Right cardiac atrium (tissue), 5 donors: ENCODE results near the gene NEK2. TPM values are rescaled to one million over a fixed set of nuclear protein-coding genes. Genes with fewer than 3 reads are reported as not detected.
A peak's percentile ranks its signal among the peaks of the same experiment; 100 is the strongest.

Experiments
- ATAC-seq, 2 donors: fragments of 200-7000 bp; cut with Tn5 transposase; one replicate each; pipeline versions ENCODE4 v1.8.0 to v1.9.1; 2020; ENCODE audit warnings: moderate library complexity in 2 of 2, mild to moderate bottlenecking in 1 of 2
- DNase-seq, 3 donors: peaks; one replicate each; pipeline ENCODE4 v3.0.0-alpha.2; 2020
- H3K27ac ChIP-seq: one replicate; pipeline ENCODE4 v1.5.1; 2013; ENCODE audit warnings: mild to moderate bottlenecking, low read length, control low read depth, moderate library complexity
- H3K27me3 ChIP-seq: one replicate; pipeline ENCODE4 v1.6.1; 2013; ENCODE audit not compliant: control insufficient read depth, insufficient read depth
- H3K4me1 ChIP-seq: one replicate; pipeline ENCODE4 v1.6.1; 2013; ENCODE audit warnings: low read length; ENCODE audit not compliant: control insufficient read depth, insufficient read depth
- H3K4me3 ChIP-seq: one replicate; pipeline ENCODE4 v1.5.1; 2013; ENCODE audit warnings: low read length, control low read depth
- H3K9me3 ChIP-seq: one replicate; pipeline ENCODE4 v1.6.1; 2013; ENCODE audit warnings: low read length; ENCODE audit not compliant: control insufficient read depth
- WGBS: extraction: QIAGEN DNeasy Blood & Tissue Kit; methylation state at CpG from one replicate; pipeline ENCODE4 v1.1.7; 2013; 5-methylcytosine and 5-hydroxymethylcytosine counted together
- intact Hi-C, 4 donors: fragments of 100-400 bp; cut with DNase I; formaldehyde crosslinking; loops; one replicate each; pipeline versions ENCODE4 v1.11.0 to v1.14.0; 2022 to 2023
- polyA plus RNA-seq: library from polyadenylated mRNA; stranded (reverse); fragments of 200-250 nt; gene quantifications from one replicate; pipeline ENCODE4 v1.2.3, GENCODE V29; 2013
- total RNA-seq, 4 donors: library from RNA; stranded (reverse); fragmentation: NEBNext Ultra II Directional; extraction: Animal tissue kit (Norgen Biotek cat#: 25700); gene quantifications; one replicate each; pipeline ENCODE4 v1.2.1, GENCODE V29; 2021
- donor health status: healthy with polysubstance abuse.
- donor health status: DM: no; HTN: yes; CAD: no.
- donor health status: DM: no; HTN: no; CAD: no.
- donor health status: DM: no; HTN: yes; CAD: no; lungs with severe emphysema.
- donor health status: DM: yes; HTN: yes; CAD: no.

NEK2 gene
- total and polyA plus RNA-seq, 5 donors: 0.25 to 0.80 (median 0.44) TPM; not detected in 2

GRCh38 chr1:211708926-211709325 is 33.5 kb upstream of the NEK2 start:
- no peak for ATAC-seq
- Histone ChIP-seq H3K27me3 (no peaks in the 10 kb centered on the region), H3K27ac (no peak overlapping the region), H3K4me3 (no peak overlapping the region), H3K9me3 (no peaks in the 10 kb centered on the region), H3K4me1 (no peaks in the 10 kb centered on the region)
- intact Hi-C loops: loop anchor here in 1 of 4 donors (10.0 kb wide), 1 partner anchor 126 kb away; the partner anchor contains the start of gene LPGAT1
- no peak for DNase-seq
- 74% methylated on average over 4 of the region's 4 CpGs for WGBS

GRCh38 chr1:211708006-211708405 is 32.6 kb upstream of the NEK2 start:
- Histone ChIP-seq H3K27ac (no peak overlapping the region), H3K4me1 (no peaks in the 10 kb centered on the region), H3K4me3 (no peak overlapping the region), H3K27me3 (no peaks in the 10 kb centered on the region), H3K9me3 (no peaks in the 10 kb centered on the region)
- 87% methylated on average over 6 of the region's 6 CpGs for WGBS
- no peak for DNase-seq
- intact Hi-C loops: loop anchor here in 1 of 4 donors (10.0 kb wide), 1 partner anchor 127 kb away; the partner anchor contains the start of gene LPGAT1
- no peak for ATAC-seq

GRCh38 chr1:211705467-211706091 is 30.2 kb upstream of the NEK2 start:
- WGBS: 54% methylated on average over 6 of the region's 6 CpGs
- Histone ChIP-seq H3K4me3 (no peak overlapping the region), H3K27me3 (no peaks in the 10 kb centered on the region), H3K27ac (no peak overlapping the region), H3K9me3 (no peaks in the 10 kb centered on the region), H3K4me1 (no peaks in the 10 kb centered on the region)
- intact Hi-C loops: loop anchor here in 1 of 4 donors (10.0 kb wide), 1 partner anchor 129 kb away; the partner anchor contains the start of gene LPGAT1
- ATAC-seq (peak in 1 of 2 donors; percentile 33), DNase-seq (no peak)

- no peaks in the 10 kb centered on the region for H3K27me3 ChIP-seq
- intact Hi-C loops: loop anchor here in 1 of 4 donors (10.0 kb wide), 1 partner anchor 130 kb away; the partner anchor contains the start of gene LPGAT1
- no peak overlapping the region for H3K4me3 ChIP-seq
- 78% methylated on average over 3 of the region's 3 CpGs for WGBS
- H3K9me3 ChIP-seq: no peaks in the 10 kb centered on the region
- H3K4me1 ChIP-seq: no peaks in the 10 kb centered on the region
- no peak for DNase-seq
- no peak for ATAC-seq
- H3K27ac ChIP-seq: no peak overlapping the region
These were observed 29.1 kb upstream of the NEK2 start for GRCh38 chr1:211704543-211704942.

- no peak for ATAC-seq
- intact Hi-C loops: loop anchor here in 1 of 4 donors (10.0 kb wide), 1 partner anchor 131 kb away; the partner anchor contains the start of gene LPGAT1
- Histone ChIP-seq H3K27ac (no peak overlapping the region), H3K9me3 (no peaks in the 10 kb centered on the region), H3K4me1 (peaks cover 1% of the 10 kb centered on the region), H3K4me3 (no peak overlapping the region), H3K27me3 (no peaks in the 10 kb centered on the region)
- 83% methylated on average over 11 of the region's 11 CpGs for WGBS
- no peak for DNase-seq
These were observed 28.6 kb upstream of the NEK2 start for GRCh38 chr1:211703812-211704537.

- no peak for DNase-seq
- Histone ChIP-seq H3K4me3 (no peak overlapping the region), H3K27ac (no peak overlapping the region), H3K27me3 (no peaks in the 10 kb centered on the region), H3K9me3 (no peaks in the 10 kb centered on the region), H3K4me1 (peaks cover 2% of the 10 kb centered on the region)
- 86% methylated on average over 6 of the region's 6 CpGs for WGBS
- intact Hi-C loops: loop anchor here in 1 of 4 donors (10.0 kb wide), 1 partner anchor 133 kb away; the partner anchor contains the start of gene LPGAT1
- no peak for ATAC-seq
These were observed 26.3 kb upstream of the NEK2 start for GRCh38 chr1:211701733-211702132.

- ATAC-seq: peak in 1 of 2 donors; percentile 31
- Histone ChIP-seq H3K27ac (no peak overlapping the region), H3K9me3 (no peaks in the 10 kb centered on the region), H3K4me3 (no peak overlapping the region), H3K27me3 (no peaks in the 10 kb centered on the region), H3K4me1 (peaks cover 2% of the 10 kb centered on the region)
- 64% methylated on average over 16 of the region's 16 CpGs for WGBS
- intact Hi-C loops: loop anchor here in 2 of 4 donors (5.0 to 10.0 kb wide), 4 partner anchors 133 to 756 kb away; partner anchors contain the start of gene LPGAT1 (in 2 of the 2)
- no peak for DNase-seq
These were observed 23.6 kb upstream of the NEK2 start for GRCh38 chr1:211699059-211699458.

- ATAC-seq (peak; percentile 82 to 86), DNase-seq (peak; percentile 64 to 90 (median 89))
- H3K4me1 ChIP-seq: peaks cover 2% of the 10 kb centered on the region
- no peak overlapping the region for H3K27ac ChIP-seq
- H3K9me3 ChIP-seq: no peaks in the 10 kb centered on the region
- intact Hi-C loops: loop anchor here in 2 of 4 donors (5.0 to 10.0 kb wide), 4 partner anchors 134 to 756 kb away; partner anchors contain the start of gene LPGAT1 (in 2 of the 2)
- no peak overlapping the region for H3K4me3 ChIP-seq
- no peaks in the 10 kb centered on the region for H3K27me3 ChIP-seq
- WGBS: 20% methylated on average over 29 of the region's 29 CpGs
These were observed 23.0 kb upstream of the NEK2 start for GRCh38 chr1:211698161-211699026.

GRCh38 chr1:211697356-211697755 is 21.9 kb upstream of the NEK2 start:
- DNase-seq (no peak), ATAC-seq (no peak)
- H3K27me3 ChIP-seq: no peaks in the 10 kb centered on the region
- no peak overlapping the region for H3K4me3 ChIP-seq
- H3K9me3 ChIP-seq: no peaks in the 10 kb centered on the region
- H3K27ac ChIP-seq: no peak overlapping the region
- intact Hi-C loops: loop anchor here in 2 of 4 donors (5.0 to 10.0 kb wide), 4 partner anchors 135 to 757 kb away; partner anchors contain the start of gene LPGAT1 (in 2 of the 2)
- 71% methylated on average over 1 of the region's 1 CpG for WGBS
- H3K4me1 ChIP-seq: peaks cover 2% of the 10 kb centered on the region

GRCh38 chr1:211695135-211695816 is 19.9 kb upstream of the NEK2 start:
- H3K27ac ChIP-seq: no peak overlapping the region
- H3K27me3 ChIP-seq: no peaks in the 10 kb centered on the region
- 50% methylated on average over 10 of the region's 10 CpGs for WGBS
- ATAC-seq: no peak
- DNase-seq: no peak
- no peak overlapping the region for H3K4me3 ChIP-seq
- peaks cover 2% of the 10 kb centered on the region for H3K4me1 ChIP-seq
- intact Hi-C loops: loop anchor here in 2 of 4 donors (5.0 to 10.0 kb wide), 4 partner anchors 137 to 760 kb away; partner anchors contain the start of gene LPGAT1 (in 2 of the 2)
- no peaks in the 10 kb centered on the region for H3K9me3 ChIP-seq
